SJSA1 (cell line): ENCODE data around the gene POU2F1. TPM values are rescaled to one million over a fixed set of nuclear protein-coding genes. Genes with fewer than 3 reads are reported as not detected.

Experiments
- DNase-seq, 2 experiments: peaks; one replicate each; pipeline ENCODE4 v3.0.0-alpha.2; 2015 to 2020; ENCODE audit warnings: low spot score in 2 of 2, low read depth in 1 of 2
- H3K27ac ChIP-seq: fragments of 250-450 bp; sonication (Bioruptor Pico); 2 replicates; pipeline ENCODE4 v1.5.1; 2020; ENCODE audit warnings: mild to moderate bottlenecking, moderate library complexity
- H3K27me3 ChIP-seq: fragments of 250-450 bp; sonication (Bioruptor Pico); replicated peaks from 2 replicates; pipeline ENCODE4 v1.5.1; 2020; ENCODE audit warnings: mild to moderate bottlenecking, moderate library complexity
- H3K36me3 ChIP-seq: fragments of 250-450 bp; sonication (Bioruptor Pico); 2 replicates; pipeline ENCODE4 v1.5.1; 2020; ENCODE audit warnings: mild to moderate bottlenecking
- H3K4me1 ChIP-seq: fragments of 250-450 bp; sonication (Bioruptor Pico); replicated peaks from 2 replicates; pipeline ENCODE4 v1.6.1; 2021; ENCODE audit warnings: mild to moderate bottlenecking
- H3K4me3 ChIP-seq: fragments of 250-450 bp; sonication (Bioruptor Pico); 2 replicates; pipeline ENCODE4 v1.5.1; 2020; ENCODE audit warnings: mild to moderate bottlenecking
- H3K9me3 ChIP-seq: fragments of 250-450 bp; sonication (Bioruptor Pico); replicated peaks from 2 replicates; pipeline ENCODE4 v1.5.1; 2020; ENCODE audit warnings: mild to moderate bottlenecking
- total RNA-seq: library from RNA; depleted of rRNA; stranded (reverse); fragments of >200 nt; shearing (Covaris generic); gene quantifications from 2 replicates; pipeline ENCODE4 v1.2.3, GENCODE V29; 2014

POU2F1 gene
- total RNA-seq, 1 experiment from 2014 or later: 5.0 TPM

DNA sequence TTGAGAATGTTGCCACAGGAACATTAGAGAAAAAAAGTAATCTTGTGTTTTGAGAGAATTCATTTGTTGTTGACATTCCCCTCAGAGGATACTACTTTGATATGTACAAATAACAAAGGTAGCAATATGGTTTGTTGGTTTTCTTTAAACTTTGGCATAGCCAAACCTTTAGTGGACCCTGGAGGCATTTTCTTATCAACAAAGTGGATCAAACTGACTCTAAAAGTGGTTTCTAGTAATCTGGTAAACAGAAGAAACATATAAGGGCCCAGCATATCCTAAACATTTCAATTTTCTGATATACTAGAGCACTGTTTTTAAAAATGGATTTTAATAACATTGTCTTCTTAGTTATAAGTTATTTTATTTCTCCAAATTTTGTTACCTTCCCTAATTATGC, 29.8 kb downstream of the POU2F1 start:
- Histone ChIP-seq H3K4me3 (no peak overlapping the region), H3K36me3 (no peaks in the 10 kb centered on the region), H3K4me1 (no peaks in the 10 kb centered on the region), H3K27ac (no peak overlapping the region), H3K27me3 (no peaks in the 10 kb centered on the region), H3K9me3 (no peaks in the 10 kb centered on the region)
- DNase-seq: no peak

GRCh38 chr1:167251472-167251871, 30.8 kb downstream of the POU2F1 start:
- Histone ChIP-seq H3K4me3 (no peak overlapping the region), H3K27me3 (no peaks in the 10 kb centered on the region), H3K9me3 (no peaks in the 10 kb centered on the region), H3K27ac (no peak overlapping the region), H3K36me3 (no peaks in the 10 kb centered on the region), H3K4me1 (no peaks in the 10 kb centered on the region)
- no peak for DNase-seq

DNA sequence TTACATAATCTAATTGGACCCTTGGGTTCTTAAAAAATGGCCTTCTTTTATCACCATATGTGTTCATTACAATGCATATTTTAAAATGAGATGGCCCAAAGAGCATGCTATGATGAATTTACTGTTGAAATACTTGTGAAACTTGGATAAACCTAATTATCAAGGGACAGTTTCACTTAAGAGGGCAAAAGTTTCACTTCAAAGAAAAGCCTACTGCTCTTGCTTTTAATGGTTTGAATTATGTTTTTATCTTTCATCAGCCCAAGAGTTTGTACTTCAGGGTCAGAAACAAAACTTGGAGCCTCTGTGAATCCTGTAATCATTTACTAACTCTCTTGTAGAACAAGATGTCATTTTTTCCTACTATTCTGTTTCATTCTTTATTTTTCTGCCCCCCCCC, 32.3 kb downstream of the POU2F1 start:
- no peaks in the 10 kb centered on the region for H3K9me3 ChIP-seq
- H3K27ac ChIP-seq: no peak overlapping the region
- H3K4me1 ChIP-seq: no peaks in the 10 kb centered on the region
- no peak overlapping the region for H3K4me3 ChIP-seq
- DNase-seq: no peak
- no peaks in the 10 kb centered on the region for H3K27me3 ChIP-seq
- H3K36me3 ChIP-seq: no peaks in the 10 kb centered on the region

- peaks cover 11% of the 10 kb centered on the region for H3K4me1 ChIP-seq
- DNase-seq: no peak
- H3K27me3 ChIP-seq: no peaks in the 10 kb centered on the region
- no peaks in the 10 kb centered on the region for H3K36me3 ChIP-seq
- H3K27ac ChIP-seq: no peak overlapping the region
- H3K4me3 ChIP-seq: no peak overlapping the region
- H3K9me3 ChIP-seq: no peaks in the 10 kb centered on the region
These were observed 38.2 kb downstream of the POU2F1 start for GRCh38 chr1:167258858-167259257.

DNA sequence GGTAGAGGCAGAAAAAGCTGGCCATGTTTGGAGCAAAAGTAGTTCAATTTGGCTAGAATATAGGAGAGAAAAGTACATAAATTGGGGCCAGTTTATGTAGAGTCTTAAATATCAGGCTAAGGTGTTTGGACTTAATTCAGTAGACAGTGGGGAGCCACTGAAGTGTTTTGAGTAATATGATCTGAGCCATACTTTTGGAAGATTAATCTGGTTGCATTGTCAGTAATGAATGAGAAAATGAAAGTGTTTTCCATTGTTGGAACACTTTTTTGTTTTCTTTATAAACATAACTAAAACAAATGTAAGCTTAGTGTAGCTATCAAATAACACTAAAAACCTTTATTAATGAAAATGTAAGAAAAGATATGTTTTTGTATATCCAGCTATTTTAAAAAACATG, 42.1 kb downstream of the POU2F1 start:
- H3K4me3 ChIP-seq: no peak overlapping the region
- no peak overlapping the region for H3K27ac ChIP-seq
- no peaks in the 10 kb centered on the region for H3K9me3 ChIP-seq
- no peaks in the 10 kb centered on the region for H3K27me3 ChIP-seq
- H3K4me1 ChIP-seq: peaks cover 11% of the 10 kb centered on the region
- DNase-seq: no peak
- H3K36me3 ChIP-seq: no peaks in the 10 kb centered on the region

- no peaks in the 10 kb centered on the region for H3K9me3 ChIP-seq
- no peak for DNase-seq
- no peaks in the 10 kb centered on the region for H3K36me3 ChIP-seq
- no peak overlapping the region for H3K27ac ChIP-seq
- peaks cover 11% of the 10 kb centered on the region for H3K4me1 ChIP-seq
- no peak overlapping the region for H3K4me3 ChIP-seq
- no peaks in the 10 kb centered on the region for H3K27me3 ChIP-seq
These were observed 42.7 kb downstream of the POU2F1 start for GRCh38 chr1:167263344-167263743.

GRCh38 chr1:167263819-167264464, 43.3 kb downstream of the POU2F1 start:
- Histone ChIP-seq H3K4me1 (peaks cover 11% of the 10 kb centered on the region), H3K36me3 (no peaks in the 10 kb centered on the region), H3K27ac (no peak overlapping the region), H3K9me3 (no peaks in the 10 kb centered on the region), H3K27me3 (no peaks in the 10 kb centered on the region), H3K4me3 (no peak overlapping the region)
- DNase-seq: no peak

- Histone ChIP-seq H3K9me3 (no peaks in the 10 kb centered on the region), H3K4me1 (peaks cover 9% of the 10 kb centered on the region), H3K36me3 (no peaks in the 10 kb centered on the region), H3K27me3 (no peaks in the 10 kb centered on the region), H3K4me3 (no peak overlapping the region), H3K27ac (no peak overlapping the region)
- no peak for DNase-seq
These were observed 46.3 kb downstream of the POU2F1 start for GRCh38 chr1:167266965-167267364.

DNA sequence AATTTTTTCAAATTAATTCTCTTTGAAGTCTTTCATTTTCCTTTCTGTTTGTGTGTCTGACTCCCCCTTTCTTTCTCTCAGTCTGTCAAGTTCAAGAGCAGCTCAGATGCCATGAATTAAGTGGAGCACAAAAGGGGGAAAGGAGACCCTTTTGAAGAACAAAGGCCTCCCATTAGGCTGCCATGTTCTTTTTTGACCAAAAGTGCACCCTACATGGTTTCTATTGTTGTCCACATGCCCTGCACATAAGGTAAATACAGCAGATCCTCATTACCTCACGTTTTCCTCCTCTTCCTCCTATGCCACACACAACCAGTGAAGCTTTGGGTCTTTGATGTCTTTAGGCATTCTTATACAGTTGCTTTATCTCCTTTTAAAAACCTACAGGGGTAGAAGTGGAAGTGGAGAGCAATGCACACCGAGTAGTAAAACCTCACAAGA, 47.7 kb downstream of the POU2F1 start:
- Histone ChIP-seq H3K4me1 (no peaks in the 10 kb centered on the region), H3K9me3 (no peaks in the 10 kb centered on the region), H3K36me3 (no peaks in the 10 kb centered on the region), H3K27me3 (no peaks in the 10 kb centered on the region), H3K4me3 (no peak overlapping the region), H3K27ac (no peak overlapping the region)
- no peak for DNase-seq

GRCh38 chr1:167270349-167271092, 49.8 kb downstream of the POU2F1 start:
- Histone ChIP-seq H3K9me3 (no peaks in the 10 kb centered on the region), H3K27ac (no peak overlapping the region), H3K4me1 (no peaks in the 10 kb centered on the region), H3K27me3 (no peaks in the 10 kb centered on the region), H3K36me3 (no peaks in the 10 kb centered on the region), H3K4me3 (no peak overlapping the region)
- no peak for DNase-seq

GRCh38 chr1:167272369-167272957, 51.8 kb downstream of the POU2F1 start:
- H3K4me3 ChIP-seq: no peak overlapping the region
- no peak overlapping the region for H3K27ac ChIP-seq
- no peaks in the 10 kb centered on the region for H3K4me1 ChIP-seq
- no peaks in the 10 kb centered on the region for H3K36me3 ChIP-seq
- no peak for DNase-seq
- H3K9me3 ChIP-seq: no peaks in the 10 kb centered on the region
- H3K27me3 ChIP-seq: no peaks in the 10 kb centered on the region

DNA sequence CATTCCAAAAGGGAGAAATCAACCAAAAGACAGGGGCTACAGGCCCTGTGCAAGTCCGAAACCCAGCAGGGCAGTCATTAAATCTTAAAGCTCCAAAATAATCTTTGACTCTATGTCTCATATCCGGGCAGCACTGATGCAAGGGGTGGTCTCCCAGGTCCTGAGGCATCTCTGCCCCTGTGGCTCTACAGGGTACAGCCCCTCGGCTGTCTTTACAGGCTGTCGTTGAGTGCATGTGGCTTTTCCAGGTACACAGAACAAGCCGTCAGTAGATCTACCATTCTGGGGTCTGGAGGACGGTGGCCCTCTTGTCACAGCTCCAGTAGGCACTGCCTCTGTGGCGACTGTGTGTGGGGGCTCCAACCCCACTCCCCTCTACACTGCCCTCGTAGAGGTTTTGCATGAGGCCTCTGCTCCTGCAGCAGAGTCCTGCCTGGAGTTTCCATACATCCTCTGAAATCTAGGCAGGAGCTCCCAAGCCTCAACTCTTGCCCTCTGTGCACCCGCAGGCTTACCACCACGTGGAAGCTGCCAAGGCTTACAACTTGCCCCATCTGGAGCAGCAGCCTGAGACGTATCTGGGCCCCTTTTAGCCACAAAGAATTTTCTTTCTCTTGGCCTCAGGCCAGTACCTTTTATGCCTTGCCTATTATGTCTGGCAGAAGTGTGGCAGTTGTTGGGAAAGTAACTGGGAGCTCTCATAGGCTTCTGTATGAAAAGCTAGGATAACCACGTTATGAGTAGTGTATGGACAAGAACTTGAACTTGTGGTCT, 52.5 kb downstream of the POU2F1 start:
- Histone ChIP-seq H3K4me1 (no peaks in the 10 kb centered on the region), H3K27me3 (no peaks in the 10 kb centered on the region), H3K4me3 (no peak overlapping the region), H3K27ac (no peak overlapping the region), H3K36me3 (no peaks in the 10 kb centered on the region), H3K9me3 (no peaks in the 10 kb centered on the region)
- DNase-seq: peak in 1 of 2 experiments; percentile 25

- no peaks in the 10 kb centered on the region for H3K27me3 ChIP-seq
- DNase-seq: no peak
- H3K27ac ChIP-seq: no peak overlapping the region
- no peaks in the 10 kb centered on the region for H3K9me3 ChIP-seq
- no peaks in the 10 kb centered on the region for H3K4me1 ChIP-seq
- no peak overlapping the region for H3K4me3 ChIP-seq
- no peaks in the 10 kb centered on the region for H3K36me3 ChIP-seq
These were observed 53.4 kb downstream of the POU2F1 start for GRCh38 chr1:167274061-167274460.

GRCh38 chr1:167276969-167277368, 56.3 kb downstream of the POU2F1 start:
- Histone ChIP-seq H3K4me1 (no peaks in the 10 kb centered on the region), H3K36me3 (no peaks in the 10 kb centered on the region), H3K27ac (no peak overlapping the region), H3K9me3 (no peaks in the 10 kb centered on the region), H3K4me3 (no peak overlapping the region), H3K27me3 (no peaks in the 10 kb centered on the region)
- DNase-seq: no peak
